MM.1S (cell line): ENCODE measurements around the gene TMEM240.

ENCODE experiments used
- DNase-seq: peaks from one replicate; pipeline ENCODE4 v3.0.0-alpha.2; 2015
- H2AFZ ChIP-seq: fragments of 300-600 bp; sonication (generic); 2 replicates; pipeline ENCODE4 v1.6.0; 2016; ENCODE audit warnings: antibody characterized with exemption, low read length
- H3F3A ChIP-seq: fragments of 300-600 bp; sonication (generic); 2 replicates; pipeline ENCODE4 v1.6.1; 2016; ENCODE audit warnings: mild to moderate bottlenecking, antibody characterized with exemption, low read length, moderate library complexity, mixed read lengths; ENCODE audit not compliant: insufficient read depth
- H3K27ac ChIP-seq: fragments of 300-600 bp; sonication (generic); 2 replicates; pipeline ENCODE4 v1.5.1; 2016; ENCODE audit warnings: mild to moderate bottlenecking, low read length
- H3K27me3 ChIP-seq: fragments of 300-600 bp; sonication (generic); replicated peaks from 2 replicates; pipeline ENCODE4 v1.6.0; 2016; ENCODE audit warnings: low read length; ENCODE audit not compliant: insufficient read depth
- H3K36me3 ChIP-seq: fragments of 300-600 bp; sonication (generic); replicated peaks from 2 replicates; pipeline ENCODE4 v1.6.1; 2016; ENCODE audit warnings: mild to moderate bottlenecking, low read length, mixed read lengths; ENCODE audit not compliant: insufficient read depth
- H3K4me1 ChIP-seq: fragments of 300-600 bp; sonication (generic); 2 replicates; pipeline ENCODE4 v1.6.1; 2016; ENCODE audit warnings: low read length, mixed read lengths
- H3K4me2 ChIP-seq: fragments of 300-600 bp; sonication (generic); 2 replicates; pipeline ENCODE4 v1.6.0; 2016; ENCODE audit warnings: low read depth, low read length
- H3K4me3 ChIP-seq: fragments of 300-600 bp; sonication (generic); 2 replicates; pipeline ENCODE4 v1.5.1; 2016; ENCODE audit warnings: low read length, mixed read lengths
- H3K79me2 ChIP-seq: fragments of 300-600 bp; sonication (generic); 2 replicates; pipeline ENCODE4 v1.6.1; 2016; ENCODE audit warnings: mixed run types, low read length, mixed read lengths
- H3K9ac ChIP-seq: fragments of 300-600 bp; sonication (generic); 2 replicates; pipeline ENCODE4 v1.6.1; 2016; ENCODE audit warnings: low read length, mixed read lengths
- H3K9me2 ChIP-seq: fragments of 300-600 bp; sonication (generic); replicated peaks from 2 replicates; pipeline ENCODE4 v1.6.1; 2016; ENCODE audit warnings: mild to moderate bottlenecking, low read length, mixed read lengths; ENCODE audit not compliant: insufficient read depth
- H3K9me3 ChIP-seq: fragments of 300-600 bp; sonication (generic); replicated peaks from 2 replicates; pipeline ENCODE4 v1.6.1; 2016; ENCODE audit warnings: mild to moderate bottlenecking, low read length, mixed read lengths; ENCODE audit not compliant: insufficient read depth
- H4K20me1 ChIP-seq: fragments of 300-600 bp; sonication (generic); 2 replicates; pipeline ENCODE4 v1.6.1; 2016; ENCODE audit warnings: mild to moderate bottlenecking, low read length, moderate library complexity, mixed read lengths; ENCODE audit not compliant: insufficient read depth
- CTCF ChIP-seq: fragments of 300-600 bp; sonication (generic); IDR thresholded peaks from 2 replicates; pipeline ENCODE4 v1.5.1; 2016; ENCODE audit warnings: antibody characterized with exemption, low read length, mixed read lengths
- EZH2 ChIP-seq: fragments of 300-600 bp; sonication (generic); optimal IDR thresholded peaks from 2 replicates; pipeline ENCODE3; 2017; ENCODE audit warnings: low read depth, mild to moderate bottlenecking, antibody characterized with exemption, low read length, mixed read lengths
- EZH2phosphoT487 ChIP-seq: fragments of 300-600 bp; sonication (generic); IDR thresholded peaks from 2 replicates; pipeline ENCODE4 v1.6.1; 2018; ENCODE audit warnings: antibody characterized with exemption, low read length

TMEM240 gene

DNA sequence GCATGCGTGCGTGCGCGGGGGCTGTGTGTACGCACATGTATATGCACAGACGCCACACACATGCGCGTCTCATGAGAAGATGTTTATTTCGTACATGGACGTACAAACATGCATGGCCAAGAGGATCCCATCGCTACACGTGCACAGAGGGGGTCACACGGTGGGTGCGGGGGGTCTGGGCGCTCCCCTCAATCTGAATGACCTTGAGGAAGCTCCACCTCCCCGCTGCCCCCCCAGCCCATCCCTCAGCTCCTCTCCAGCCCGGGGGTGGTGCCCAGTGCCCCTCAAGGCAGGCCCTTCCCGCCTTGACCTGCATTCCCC lies 1.5 kb downstream of the TMEM240 start:
- DNase-seq = no peak
- H3K9me2 ChIP-seq = no peaks in the 10 kb centered on the region
- no peak overlapping the region for H3K4me2 ChIP-seq
- H3F3A ChIP-seq = no peaks in the 10 kb centered on the region
- H3K79me2 ChIP-seq = no peaks in the 10 kb centered on the region
- H3K9ac ChIP-seq = no peak overlapping the region
- no peaks in the 10 kb centered on the region for H3K27me3 ChIP-seq
- no peak overlapping the region for H3K4me3 ChIP-seq
- TF ChIP-seq EZH2 (no peak), CTCF (no peak), EZH2phosphoT487 (no peak)
- H3K27ac ChIP-seq = no peak overlapping the region
- no peak overlapping the region for H2AFZ ChIP-seq
- H3K36me3 ChIP-seq = no peaks in the 10 kb centered on the region
- no peaks in the 10 kb centered on the region for H4K20me1 ChIP-seq
- no peaks in the 10 kb centered on the region for H3K9me3 ChIP-seq
- no peaks in the 10 kb centered on the region for H3K4me1 ChIP-seq

DNA sequence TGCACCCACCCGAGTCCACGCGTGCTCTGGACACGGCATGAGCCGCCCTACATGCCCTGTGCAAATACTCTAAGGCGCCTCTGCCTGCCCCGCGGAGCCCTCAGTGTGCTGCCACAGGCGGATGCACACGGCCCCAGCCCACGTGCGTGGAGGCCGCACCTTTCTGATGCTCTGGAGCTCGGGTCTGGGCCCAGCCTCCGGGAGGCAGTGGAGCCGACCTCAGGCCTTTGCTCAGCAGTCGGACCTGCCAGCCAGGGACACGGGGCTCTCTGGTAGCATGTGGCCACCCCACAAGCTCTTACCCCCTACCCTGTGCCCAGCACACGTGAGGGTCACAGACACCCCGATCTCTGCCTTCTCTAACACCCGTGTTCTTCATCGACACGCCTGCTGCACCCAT lies 2.1 kb downstream of the TMEM240 start:
- Histone ChIP-seq H3K27me3 (no peaks in the 10 kb centered on the region), H3K36me3 (no peaks in the 10 kb centered on the region), H2AFZ (no peak overlapping the region), H3K4me2 (no peak overlapping the region), H3K79me2 (no peaks in the 10 kb centered on the region), H3K9me2 (no peaks in the 10 kb centered on the region), H3K4me1 (no peaks in the 10 kb centered on the region), H3K9me3 (no peaks in the 10 kb centered on the region), H4K20me1 (no peaks in the 10 kb centered on the region), H3K27ac (no peak overlapping the region), H3F3A (no peaks in the 10 kb centered on the region), H3K9ac (no peak overlapping the region), H3K4me3 (no peak overlapping the region)
- DNase-seq = no peak
- TF ChIP-seq EZH2 = no peak
- no peak for TF ChIP-seq EZH2phosphoT487
- no peak for TF ChIP-seq CTCF

DNA sequence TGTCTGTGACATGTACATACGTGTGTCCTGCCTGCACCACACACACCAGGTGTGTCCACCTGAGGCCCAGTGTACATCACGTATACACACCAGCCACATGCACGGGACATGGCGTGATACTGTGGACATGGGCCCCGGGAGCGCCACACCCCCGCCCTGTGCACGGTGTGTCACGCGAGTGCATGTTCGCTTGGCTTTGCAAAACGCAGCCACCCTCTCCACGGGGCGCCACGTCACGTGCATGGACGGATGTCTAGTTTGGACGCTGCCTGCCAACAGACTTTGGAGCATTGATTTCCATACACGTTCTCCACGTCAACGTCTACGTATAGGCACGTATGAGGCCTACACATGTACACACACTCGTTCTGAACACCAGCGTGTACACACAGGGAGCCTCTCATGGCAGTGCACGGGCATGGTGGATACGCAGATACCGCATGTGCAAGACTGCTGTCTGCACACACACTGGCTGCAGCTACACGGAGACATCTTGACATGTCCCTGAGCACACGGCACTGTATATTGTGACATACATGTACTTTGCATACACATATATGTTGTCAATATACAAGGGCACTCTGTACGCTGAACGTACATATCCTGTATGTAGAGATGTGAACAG lies 2.7 kb downstream of the TMEM240 start:
- H3K36me3 ChIP-seq = no peaks in the 10 kb centered on the region

More for the DNA sequence above, 2.7 kb downstream of the TMEM240 start:
- no peaks in the 10 kb centered on the region for H3K9me2 ChIP-seq
- no peak overlapping the region for H3K27ac ChIP-seq
- DNase-seq = no peak
- no peaks in the 10 kb centered on the region for H3K27me3 ChIP-seq
- H3K79me2 ChIP-seq = no peaks in the 10 kb centered on the region
- no peak overlapping the region for H3K9ac ChIP-seq
- no peak overlapping the region for H3K4me2 ChIP-seq
- no peaks in the 10 kb centered on the region for H3K9me3 ChIP-seq
- TF ChIP-seq EZH2phosphoT487 (no peak), EZH2 (no peak), CTCF (no peak)
- H2AFZ ChIP-seq = no peak overlapping the region
- H4K20me1 ChIP-seq = no peaks in the 10 kb centered on the region
- H3K4me1 ChIP-seq = no peaks in the 10 kb centered on the region
- no peaks in the 10 kb centered on the region for H3F3A ChIP-seq
- H3K4me3 ChIP-seq = no peak overlapping the region
